Lung (tissue), 12 donors: Measurements from ENCODE around the gene MS4A6E. TPM values are rescaled to one million over a fixed set of nuclear protein-coding genes. Genes with fewer than 3 reads are reported as not detected.

Experiments
- ATAC-seq: fragments of 200-7000 bp; cut with Tn5 transposase; one replicate; pipeline ENCODE4 v1.9.1; 2020; ENCODE audit warnings: moderate number of reproducible peaks; ENCODE audit not compliant: insufficient read depth, low FRiP score
- DNase-seq, 3 donors: peaks; one replicate each; pipeline ENCODE4 v3.0.0-alpha.2; 2013 to 2017
- H3K27ac ChIP-seq, 2 donors: one replicate each; pipeline ENCODE4 v1.5.1; 2013; ENCODE audit warnings: mild to moderate bottlenecking in 2 of 2, moderate library complexity in 2 of 2, control low read depth in 1 of 2, inconsistent platforms in 1 of 2, low read depth in 1 of 2, low read length in 1 of 2
- H3K27me3 ChIP-seq, 3 donors: one replicate each; pipeline ENCODE4 v1.5.1; 2013; ENCODE audit warnings: low read length in 2 of 3; ENCODE audit not compliant: control insufficient read depth in 3 of 3, insufficient read depth in 3 of 3
- H3K36me3 ChIP-seq, 4 donors: one replicate each; pipeline ENCODE4 v1.5.1; 2013; ENCODE audit warnings: low read length in 4 of 4, mild to moderate bottlenecking in 1 of 4, moderate library complexity in 1 of 4; ENCODE audit not compliant: control insufficient read depth in 4 of 4, insufficient read depth in 4 of 4
- H3K4me1 ChIP-seq, 5 donors: one replicate each; pipeline ENCODE4 v1.5.1; 2013; ENCODE audit warnings: low read length in 5 of 5, mild to moderate bottlenecking in 2 of 5, moderate library complexity in 1 of 5; ENCODE audit not compliant: control insufficient read depth in 5 of 5, insufficient read depth in 5 of 5
- H3K4me3 ChIP-seq: one replicate; pipeline ENCODE4 v1.5.1; 2013; ENCODE audit warnings: mild to moderate bottlenecking, control low read depth, moderate library complexity
- H3K9ac ChIP-seq, 2 donors: one replicate each; pipeline ENCODE4 v1.5.1; 2013; ENCODE audit warnings: low read length in 2 of 2, control low read depth in 1 of 2; ENCODE audit not compliant: insufficient read depth in 1 of 2
- H3K9me3 ChIP-seq, 4 donors: one replicate each; pipeline ENCODE4 v1.5.1; 2013; ENCODE audit warnings: low read length in 3 of 4, mild to moderate bottlenecking in 1 of 4, moderate library complexity in 1 of 4; ENCODE audit not compliant: control insufficient read depth in 4 of 4, insufficient read depth in 3 of 4
- CTCF ChIP-seq: IDR thresholded peaks from 2 replicates; pipeline ENCODE4 v1.5.1; 2012; ENCODE audit warnings: mild to moderate bottlenecking; ENCODE audit errors: control extremely low read depth, extremely low read depth
- WGBS, 2 donors: extraction: QIAGEN DNeasy Blood & Tissue Kit; methylation state at CpG; one replicate each; pipeline ENCODE4 v1.1.7; 2013; 5-methylcytosine and 5-hydroxymethylcytosine counted together
- polyA plus RNA-seq, 2 donors: library from polyadenylated mRNA; stranded (reverse); fragments of 200-250 nt; gene quantifications; one replicate each; pipeline ENCODE4 v1.2.1, GENCODE V29; 2013
- total RNA-seq, 2 donors: library from RNA; depleted of rRNA in 1 of 2; stranded (reverse); fragments of >200 nt in 1 of 2; gene quantifications; one replicate each; pipeline ENCODE4 v1.2.1, GENCODE V29; 2014 to 2021
- donor health status: control.
- donor health status: control.
- donor health status: Bipolar disorder and iron deficiency.
- donor health status: healthy.
- donor health status: DM: yes; HTN: yes; CAD: no.

MS4A6E gene
- total and polyA plus RNA-seq, 4 donors = 0.63 to 2.6 (median 1.0) TPM; not detected in 1

- Histone ChIP-seq H3K36me3 (no peaks in the 10 kb centered on the region), H3K4me1 (peaks cover 0 to 7% (median 0%) of the 10 kb centered on the region in 5 donors), H3K27me3 (no peaks in the 10 kb centered on the region), H3K9me3 (peaks cover 0 to 2% (median 0%) of the 10 kb centered on the region in 4 donors), H3K27ac (peak within 1 kb of the TSS in 1 of 2 donors; percentile 58), H3K4me3 (no peak within 1 kb of the TSS), H3K9ac (no peak within 1 kb of the TSS)
- 10 to 28% methylated on average over 3 of the region's 3 CpGs for WGBS, 2 donors
- peak; percentile 68 for ATAC-seq
- peak in 2 of 3 donors; percentile 19 to 39 for DNase-seq
- no peak for TF ChIP-seq CTCF
These were observed 51.3 kb downstream of the MS4A6E start, which contains the start of gene MS4A7 for GRCh38 chr11:60378354-60378753. MS4A7 (plus strand) TSS chr11:60378532; CDS start chr11:60383142, 4,610 bp downstream.

DNA sequence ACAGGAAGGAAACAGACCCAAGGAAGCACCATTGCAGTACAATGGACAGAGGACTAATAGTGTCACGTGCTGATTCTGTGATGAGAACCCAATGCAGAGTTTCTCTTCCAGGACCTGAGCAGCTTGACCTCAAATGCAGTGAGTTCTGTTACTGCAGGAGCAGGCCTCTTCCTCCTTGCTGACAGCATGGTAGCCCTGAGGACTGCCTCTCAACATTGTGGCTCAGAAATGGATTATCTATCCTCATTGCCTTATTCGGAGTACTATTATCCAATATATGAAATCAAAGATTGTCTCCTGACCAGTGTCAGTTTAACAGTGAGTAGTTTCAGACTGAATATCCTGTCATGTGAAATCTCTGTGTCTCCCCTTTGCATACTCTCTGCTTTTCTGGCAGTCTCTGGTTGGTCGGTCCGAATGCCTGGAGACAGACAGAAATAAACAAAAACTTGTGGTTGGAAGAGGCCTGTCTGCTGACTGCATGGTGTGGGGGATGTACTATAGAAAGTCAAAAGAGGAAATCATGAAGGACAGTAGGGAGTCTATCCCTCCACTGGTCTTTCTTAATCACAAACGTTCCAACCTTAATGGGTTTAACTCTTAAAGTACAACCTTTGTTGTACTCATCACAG, 62.3 kb downstream of the MS4A6E start:
- no peak for ATAC-seq
- Histone ChIP-seq H3K36me3 (no peaks in the 10 kb centered on the region), H3K9me3 (no peaks in the 10 kb centered on the region), H3K4me1 (no peaks in the 10 kb centered on the region), H3K9ac (no peak overlapping the region), H3K27me3 (no peaks in the 10 kb centered on the region), H3K27ac (peak overlapping the region in 1 of 2 donors; percentile 14), H3K4me3 (no peak overlapping the region)
- no peak for TF ChIP-seq CTCF
- 28 to 33% methylated on average over 5 of the region's 5 CpGs for WGBS, 2 donors
- peak in 1 of 3 donors; percentile 7 for DNase-seq

DNA sequence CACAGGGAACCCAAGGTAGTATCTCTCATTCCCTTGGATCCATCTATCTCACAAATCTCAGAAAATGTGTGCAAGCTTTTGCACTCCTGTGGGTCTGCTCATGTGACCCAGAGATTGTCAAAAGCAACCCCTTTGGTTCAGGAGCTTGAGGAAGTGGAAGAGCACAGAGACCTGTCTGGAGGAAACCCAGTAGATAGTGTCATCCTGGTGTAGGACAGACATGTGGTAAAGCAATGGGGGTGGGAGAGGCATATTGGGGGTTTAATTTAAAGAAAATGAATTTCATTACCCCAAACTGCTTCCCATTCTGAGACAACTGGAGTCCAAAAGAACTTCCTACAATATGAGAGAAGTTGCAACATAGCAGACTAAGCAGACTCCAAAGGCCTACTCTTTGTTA, 63.4 kb downstream of the MS4A6E start:
- H3K27me3 ChIP-seq = no peaks in the 10 kb centered on the region
- no peaks in the 10 kb centered on the region for H3K36me3 ChIP-seq
- ATAC-seq (no peak), DNase-seq (no peak)
- H3K9ac ChIP-seq = no peak overlapping the region
- no peak for TF ChIP-seq CTCF
- H3K9me3 ChIP-seq = no peaks in the 10 kb centered on the region
- H3K27ac ChIP-seq = no peak overlapping the region
- no peak overlapping the region for H3K4me3 ChIP-seq
- no peaks in the 10 kb centered on the region for H3K4me1 ChIP-seq

Other genes with a start within 250 kb of the MS4A6E start
- gene MS4A2, start 238.6 kb upstream of the MS4A6E start, total RNA-seq = 1 to 10 TPM in 1 of 2 donors, under 1 TPM in 1; 0.57 to 8.5 TPM
- gene MS4A2, start 238.6 kb upstream of the MS4A6E start, polyA plus RNA-seq = under 1 TPM; 0.23 to 0.69 TPM
- gene MS4A6A, start 144.2 kb upstream of the MS4A6E start, total RNA-seq = 100 to 1,000 TPM in 1 of 2 donors, 10 to 100 TPM in 1; 79.7 to 106 TPM
- gene MS4A6A, start 144.2 kb upstream of the MS4A6E start, polyA plus RNA-seq = 100 to 1,000 TPM in 1 of 2 donors, 10 to 100 TPM in 1; 36.2 to 163 TPM
- 1 to 10 TPM; 1.8 to 3.9 TPM for gene MS4A4E, start 84.1 kb upstream of the MS4A6E start, total RNA-seq
- under 1 TPM; 0.33 to 0.77 TPM for gene MS4A4E, start 84.1 kb upstream of the MS4A6E start, polyA plus RNA-seq
- 10 to 100 TPM; 11.1 to 50.0 TPM for gene MS4A4A, start 46.6 kb upstream of the MS4A6E start, total RNA-seq
- gene MS4A4A, start 46.6 kb upstream of the MS4A6E start, polyA plus RNA-seq = 100 to 1,000 TPM in 1 of 2 donors, 10 to 100 TPM in 1; 15.6 to 155 TPM
- gene MS4A7, start 51.3 kb downstream of the MS4A6E start, total RNA-seq = 100 to 1,000 TPM in 1 of 2 donors, 10 to 100 TPM in 1; 27.7 to 111 TPM
- gene MS4A7, start 51.3 kb downstream of the MS4A6E start, polyA plus RNA-seq = 10 to 100 TPM; 46.5 to 50.6 TPM
- 1 to 10 TPM in 1 of 2 donors, under 1 TPM in 1; 0.88 to 4.4 TPM for gene MS4A14, start 69.2 kb downstream of the MS4A6E start, total RNA-seq
- 1 to 10 TPM; 1.4 to 8.6 TPM for gene MS4A14, start 69.2 kb downstream of the MS4A6E start, polyA plus RNA-seq
- not detected for gene MS4A5, start 102.3 kb downstream of the MS4A6E start, total RNA-seq
- not detected for gene MS4A5, start 102.3 kb downstream of the MS4A6E start, polyA plus RNA-seq
- gene MS4A1, start 128.6 kb downstream of the MS4A6E start, total RNA-seq = 10 to 100 TPM in 1 of 2 donors, under 1 TPM in 1; 0.37 to 16.6 TPM
- 1 to 10 TPM in 1 of 2 donors, under 1 TPM in 1; 0.85 to 5.1 TPM for gene MS4A1, start 128.6 kb downstream of the MS4A6E start, polyA plus RNA-seq
- not detected for gene MS4A12, start 165.5 kb downstream of the MS4A6E start, total RNA-seq
- not detected for gene MS4A12, start 165.5 kb downstream of the MS4A6E start, polyA plus RNA-seq
- gene MS4A13, start 188.1 kb downstream of the MS4A6E start, total RNA-seq = not detected
- not detected for gene MS4A13, start 188.1 kb downstream of the MS4A6E start, polyA plus RNA-seq